ENCODE measurements around the gene PANX1. TPM values are rescaled to one million over a fixed set of nuclear protein-coding genes. Genes with fewer than 3 reads are reported as not detected.

PANX1 gene
- polyA plus RNA-seq (ENCODE audit: low read depth in 6 of 6), result 10 to 100 TPM in 2 of 6 donors, 1 to 10 TPM in 4; 8.1 to 14.0 (median 9.4) TPM

GRCh38 chr11:94128746-94129511 lies at the start of gene PANX1:
Gene PANX1 (plus strand): TSS chr11:94128841. CDS start chr11:94129313, 472 bp downstream.
- Mint-ChIP-seq H3K27me3 (no peaks in the 10 kb centered on the region), H3K4me1 (peaks cover 21 to 30% (median 28%) of the 10 kb centered on the region in 3 donors), H3K4me3 (peak within 1 kb of the TSS in 2 of 8 donors; percentile 95 to 97), H3K27ac (peak within 1 kb of the TSS in 4 of 6 donors; percentile 90 to 98 (median 96)), H3K36me3 (no peaks in the 10 kb centered on the region), H3K9me3 (no peaks in the 10 kb centered on the region)
- peak; percentile 71 for DNase-seq
- peak; percentile 87 to 89 for ATAC-seq (ENCODE audit: low read depth in 2 of 2)

GRCh38 chr11:94084164-94084563 lies 44.5 kb upstream of the PANX1 start:
- Mint-ChIP-seq H3K27ac (no peak overlapping the region), H3K9me3 (peaks cover 0 to 4% (median 0%) of the 10 kb centered on the region in 7 donors), H3K4me1 (no peaks in the 10 kb centered on the region), H3K36me3 (peaks cover 0 to 7% of the 10 kb centered on the region in 2 donors), H3K4me3 (no peak overlapping the region), H3K27me3 (peaks cover 0 to 8% (median 4%) of the 10 kb centered on the region in 3 donors)
- ATAC-seq (ENCODE audit: low read depth in 2 of 2) (no peak), DNase-seq (no peak)

- ATAC-seq (ENCODE audit: low read depth in 2 of 2) (no peak), DNase-seq (no peak)
- Mint-ChIP-seq H3K27ac (no peak overlapping the region), H3K36me3 (no peaks in the 10 kb centered on the region), H3K27me3 (peaks cover 0 to 4% (median 0%) of the 10 kb centered on the region in 3 donors), H3K4me3 (peak overlapping the region in 1 of 8 donors; percentile 67), H3K4me1 (no peaks in the 10 kb centered on the region), H3K9me3 (peaks cover 0 to 8% (median 3%) of the 10 kb centered on the region in 7 donors)
Observed at GRCh38 chr11:94088906-94089305, 39.7 kb upstream of the PANX1 start.

- peaks cover 0 to 4% (median 0%) of the 10 kb centered on the region in 3 donors for H3K27me3 Mint-ChIP-seq
- peaks cover 0 to 9% (median 3%) of the 10 kb centered on the region in 7 donors for H3K9me3 Mint-ChIP-seq
- no peak for DNase-seq
- H3K36me3 Mint-ChIP-seq, result no peaks in the 10 kb centered on the region
- no peak overlapping the region for H3K4me3 Mint-ChIP-seq
- H3K4me1 Mint-ChIP-seq, result no peaks in the 10 kb centered on the region
- ATAC-seq (ENCODE audit: low read depth in 2 of 2), result no peak
- H3K27ac Mint-ChIP-seq, result no peak overlapping the region
Observed at GRCh38 chr11:94089341-94089740, 39.3 kb upstream of the PANX1 start.

GRCh38 chr11:94090401-94090800 lies 38.2 kb upstream of the PANX1 start:
- Mint-ChIP-seq H3K9me3 (peaks cover 0 to 12% (median 8%) of the 10 kb centered on the region in 7 donors), H3K36me3 (no peaks in the 10 kb centered on the region), H3K4me1 (no peaks in the 10 kb centered on the region), H3K27me3 (peaks cover 0 to 4% (median 0%) of the 10 kb centered on the region in 3 donors), H3K4me3 (no peak overlapping the region), H3K27ac (no peak overlapping the region)
- no peak for DNase-seq
- no peak for ATAC-seq (ENCODE audit: low read depth in 2 of 2)

- H3K27ac Mint-ChIP-seq, result no peak overlapping the region
- ATAC-seq (ENCODE audit: low read depth in 2 of 2) (no peak), DNase-seq (no peak)
- H3K4me1 Mint-ChIP-seq, result no peaks in the 10 kb centered on the region
- H3K36me3 Mint-ChIP-seq, result no peaks in the 10 kb centered on the region
- peaks cover 0 to 4% (median 0%) of the 10 kb centered on the region in 3 donors for H3K27me3 Mint-ChIP-seq
- H3K9me3 Mint-ChIP-seq, result peaks cover 0 to 18% (median 9%) of the 10 kb centered on the region in 7 donors
- no peak overlapping the region for H3K4me3 Mint-ChIP-seq
Observed at GRCh38 chr11:94091091-94091490, 37.5 kb upstream of the PANX1 start.

- H3K9me3 Mint-ChIP-seq, result peaks cover 0 to 30% (median 19%) of the 10 kb centered on the region in 7 donors
- DNase-seq (no peak), ATAC-seq (ENCODE audit: low read depth in 2 of 2) (no peak)
- no peak overlapping the region for H3K27ac Mint-ChIP-seq
- H3K4me3 Mint-ChIP-seq, result no peak overlapping the region
- peaks cover 0 to 8% (median 5%) of the 10 kb centered on the region in 3 donors for H3K27me3 Mint-ChIP-seq
- H3K4me1 Mint-ChIP-seq, result no peaks in the 10 kb centered on the region
- peaks cover 0 to 33% of the 10 kb centered on the region in 2 donors for H3K36me3 Mint-ChIP-seq
Observed at GRCh38 chr11:94100253-94100652, 28.4 kb upstream of the PANX1 start.

- H3K9me3 Mint-ChIP-seq, result peaks cover 0 to 11% (median 7%) of the 10 kb centered on the region in 7 donors
- peaks cover 0 to 16% of the 10 kb centered on the region in 2 donors for H3K36me3 Mint-ChIP-seq
- DNase-seq (no peak), ATAC-seq (ENCODE audit: low read depth in 2 of 2) (no peak)
- H3K4me1 Mint-ChIP-seq, result no peaks in the 10 kb centered on the region
- H3K27me3 Mint-ChIP-seq, result peaks cover 0 to 4% (median 0%) of the 10 kb centered on the region in 3 donors
- no peak overlapping the region for H3K4me3 Mint-ChIP-seq
- H3K27ac Mint-ChIP-seq, result no peak overlapping the region
Observed at GRCh38 chr11:94103471-94103870, 25.2 kb upstream of the PANX1 start.

GRCh38 chr11:94104734-94105133 lies 23.9 kb upstream of the PANX1 start:
- DNase-seq, result no peak
- Mint-ChIP-seq H3K36me3 (peaks cover 0 to 16% of the 10 kb centered on the region in 2 donors), H3K4me3 (no peak overlapping the region), H3K9me3 (peaks cover 0 to 9% (median 7%) of the 10 kb centered on the region in 7 donors), H3K4me1 (no peaks in the 10 kb centered on the region), H3K27ac (no peak overlapping the region), H3K27me3 (no peaks in the 10 kb centered on the region)
- ATAC-seq (ENCODE audit: low read depth in 2 of 2), result no peak

- ATAC-seq (ENCODE audit: low read depth in 2 of 2) (no peak), DNase-seq (no peak)
- Mint-ChIP-seq H3K27ac (peak overlapping the region in 1 of 6 donors; percentile 49), H3K4me1 (no peaks in the 10 kb centered on the region), H3K9me3 (peaks cover 2 to 12% (median 5%) of the 10 kb centered on the region in 7 donors), H3K27me3 (no peaks in the 10 kb centered on the region), H3K36me3 (peaks cover 0 to 11% of the 10 kb centered on the region in 2 donors), H3K4me3 (no peak overlapping the region)
Observed at GRCh38 chr11:94106716-94107115, 21.9 kb upstream of the PANX1 start.

- ATAC-seq (ENCODE audit: low read depth in 2 of 2) (no peak), DNase-seq (no peak)
- Mint-ChIP-seq H3K4me1 (no peaks in the 10 kb centered on the region), H3K27ac (no peak overlapping the region), H3K36me3 (peaks cover 0 to 8% of the 10 kb centered on the region in 2 donors), H3K4me3 (no peak overlapping the region), H3K27me3 (no peaks in the 10 kb centered on the region), H3K9me3 (peaks cover under 1 to 12% (median 4%) of the 10 kb centered on the region in 7 donors)
Observed at GRCh38 chr11:94107363-94107762, 21.3 kb upstream of the PANX1 start.

GRCh38 chr11:94111241-94111640 lies 17.4 kb upstream of the PANX1 start:
- peaks cover 0 to 7% of the 10 kb centered on the region in 2 donors for H3K36me3 Mint-ChIP-seq
- DNase-seq (no peak), ATAC-seq (ENCODE audit: low read depth in 2 of 2) (no peak)
- H3K9me3 Mint-ChIP-seq, result peaks cover 3 to 12% (median 3%) of the 10 kb centered on the region in 7 donors
- H3K4me1 Mint-ChIP-seq, result peaks cover 0 to 17% (median 13%) of the 10 kb centered on the region in 3 donors
- H3K27me3 Mint-ChIP-seq, result no peaks in the 10 kb centered on the region
- no peak overlapping the region for H3K4me3 Mint-ChIP-seq
- H3K27ac Mint-ChIP-seq, result no peak overlapping the region

- H3K27me3 Mint-ChIP-seq, result no peaks in the 10 kb centered on the region
- ATAC-seq (ENCODE audit: low read depth in 2 of 2), result no peak
- peaks cover 3 to 12% (median 3%) of the 10 kb centered on the region in 7 donors for H3K9me3 Mint-ChIP-seq
- H3K4me1 Mint-ChIP-seq, result peaks cover 0 to 17% (median 13%) of the 10 kb centered on the region in 3 donors
- no peak overlapping the region for H3K4me3 Mint-ChIP-seq
- no peak for DNase-seq
- H3K36me3 Mint-ChIP-seq, result peaks cover 0 to 7% of the 10 kb centered on the region in 2 donors
- no peak overlapping the region for H3K27ac Mint-ChIP-seq
Observed at GRCh38 chr11:94111660-94112059, 17.0 kb upstream of the PANX1 start.

Data from naive B cell (primary cell).